HG03175 (cell line): ENCODE results near the gene RECQL5.
"Not testable (repeated sequence)": the region's sequence is repeated elsewhere in the genome, so short reads cannot be mapped to it uniquely, and the experiment has no call there.

Experiments
- ATAC-seq: cut with Tn5 transposase; IDR thresholded peaks from one replicate; pipeline ENCODE4 v1.9.1; 2021; ENCODE audit warnings: mild to moderate bottlenecking, moderate library complexity; ENCODE audit not compliant: unreplicated experiment

The RECQL5 gene

GRCh38 chr17:75649687-75650086 is 17.3 kb downstream of the RECQL5 start:
- no peak for ATAC-seq

- ATAC-seq: no peak
Measured at GRCh38 chr17:75647921-75648320, 19.0 kb downstream of the RECQL5 start.

GRCh38 chr17:75647061-75647460 is 19.9 kb downstream of the RECQL5 start:
- no peak for ATAC-seq

GRCh38 chr17:75646638-75646992 is 20.3 kb downstream of the RECQL5 start:
- peak; percentile 11 for ATAC-seq

GRCh38 chr17:75645889-75646637 is 20.9 kb downstream of the RECQL5 start:
- ATAC-seq: peak; percentile 87

DNA sequence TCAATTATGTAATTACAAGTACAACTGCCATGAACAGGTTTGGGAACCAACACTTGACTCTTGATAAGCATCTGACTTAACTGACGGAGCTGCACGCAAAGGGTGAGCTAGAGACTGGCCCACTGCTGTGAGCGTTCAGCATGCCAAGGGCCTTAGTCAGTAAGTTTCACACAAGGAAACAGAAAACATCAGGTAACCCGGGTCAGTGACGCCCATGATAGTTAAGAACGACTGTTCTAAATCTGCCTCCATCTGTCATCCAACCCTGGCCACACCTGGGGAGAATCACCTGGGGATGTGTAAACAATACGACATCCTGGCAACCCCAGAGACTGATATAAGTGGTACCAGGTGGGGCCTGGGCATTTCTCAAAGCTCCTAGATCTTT is 21.5 kb downstream of the RECQL5 start:
- ATAC-seq: no peak

GRCh38 chr17:75643643-75644017 is 23.3 kb downstream of the RECQL5 start:
- no peak for ATAC-seq

GRCh38 chr17:75642784-75643642 is 23.9 kb downstream of the RECQL5 start:
- ATAC-seq: no peak

DNA sequence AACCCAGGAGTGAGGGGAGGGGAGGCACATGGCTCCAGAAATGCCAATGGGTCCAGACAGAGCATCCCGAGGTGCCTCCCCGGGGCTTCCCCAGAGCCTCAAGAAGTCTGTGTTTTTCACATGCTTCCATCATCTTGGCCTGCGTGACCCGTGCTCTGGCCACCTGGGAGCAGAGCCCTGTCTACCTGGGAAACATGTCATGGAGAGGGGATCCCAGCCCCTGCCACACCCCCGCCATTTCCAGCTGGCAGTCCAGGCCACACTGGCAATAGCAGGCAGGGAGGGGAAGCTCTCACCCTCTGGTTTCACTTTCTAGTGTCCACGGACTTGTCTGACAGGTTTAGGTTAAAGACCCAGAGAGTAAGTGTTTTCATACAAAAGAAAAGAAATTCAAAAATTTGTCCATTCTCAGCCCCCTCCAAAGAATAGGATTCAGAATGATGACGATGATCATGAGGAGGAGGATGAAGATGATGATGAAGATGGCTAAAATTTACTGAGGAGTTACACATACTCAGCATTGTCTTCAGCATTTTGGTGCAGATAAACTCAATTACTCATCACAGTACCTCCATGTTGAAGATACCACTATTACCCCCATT is 24.7 kb downstream of the RECQL5 start:
- no peak for ATAC-seq

DNA sequence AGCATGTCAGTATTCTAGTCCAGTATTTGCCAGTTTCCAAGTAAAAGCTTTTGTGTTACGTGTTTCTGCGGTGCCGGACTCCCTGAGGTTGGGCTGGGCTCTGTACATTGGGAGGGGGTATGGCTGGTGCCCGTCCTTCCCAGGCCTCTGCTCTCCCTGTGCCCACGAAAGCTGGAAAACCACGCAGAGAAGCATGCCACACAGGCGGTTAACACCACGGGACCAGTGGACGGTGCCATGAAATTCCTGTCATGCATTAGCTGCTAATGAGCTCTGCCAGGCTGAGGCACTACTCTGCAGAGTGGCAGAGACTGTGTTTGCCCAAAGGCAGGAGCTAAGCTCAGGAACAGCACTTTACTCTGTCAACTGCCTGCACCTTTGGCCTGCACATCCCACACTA is 25.6 kb downstream of the RECQL5 start:
- ATAC-seq: no peak

- ATAC-seq: no peak
Measured at GRCh38 chr17:75640556-75641119, 26.3 kb downstream of the RECQL5 start.

DNA sequence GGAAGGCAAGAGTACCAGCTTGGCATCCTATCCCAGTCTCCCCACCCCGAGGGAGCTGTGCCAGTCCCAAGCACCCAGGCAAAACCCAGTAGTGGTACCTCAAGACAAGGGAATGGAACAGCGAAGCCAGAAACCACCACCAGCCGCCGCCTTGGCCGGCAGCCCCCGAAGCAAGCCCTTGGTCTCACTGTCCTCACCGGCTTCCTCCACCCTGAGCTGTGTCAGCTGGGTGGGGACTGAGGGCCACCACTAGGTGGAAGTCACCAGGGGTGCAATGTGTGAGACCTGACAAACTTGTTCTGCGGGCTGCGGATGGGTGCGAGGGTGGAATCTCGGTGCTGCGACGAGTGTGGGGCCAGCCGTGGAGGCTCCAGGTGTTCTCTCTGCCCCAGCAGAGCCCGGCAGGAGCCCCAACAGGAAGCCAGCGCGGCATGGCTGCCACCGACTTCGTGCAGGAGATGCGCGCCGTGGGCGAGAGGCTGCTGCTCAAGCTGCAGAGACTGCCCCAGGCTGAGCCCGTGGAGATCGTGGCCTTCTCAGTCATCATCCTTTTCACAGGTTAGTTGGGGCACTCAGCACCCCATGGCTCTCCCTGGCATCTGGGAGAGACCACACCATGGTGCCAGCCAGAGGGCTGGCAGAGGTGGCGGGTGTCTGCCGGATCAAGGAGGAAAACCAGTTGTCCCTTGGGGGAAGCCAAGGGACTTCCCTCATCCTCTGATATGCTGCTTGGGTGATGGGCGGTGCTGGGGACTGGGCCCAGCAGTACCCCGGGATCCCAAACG is 27.0 kb downstream of the RECQL5 start:
- no peak for ATAC-seq

DNA sequence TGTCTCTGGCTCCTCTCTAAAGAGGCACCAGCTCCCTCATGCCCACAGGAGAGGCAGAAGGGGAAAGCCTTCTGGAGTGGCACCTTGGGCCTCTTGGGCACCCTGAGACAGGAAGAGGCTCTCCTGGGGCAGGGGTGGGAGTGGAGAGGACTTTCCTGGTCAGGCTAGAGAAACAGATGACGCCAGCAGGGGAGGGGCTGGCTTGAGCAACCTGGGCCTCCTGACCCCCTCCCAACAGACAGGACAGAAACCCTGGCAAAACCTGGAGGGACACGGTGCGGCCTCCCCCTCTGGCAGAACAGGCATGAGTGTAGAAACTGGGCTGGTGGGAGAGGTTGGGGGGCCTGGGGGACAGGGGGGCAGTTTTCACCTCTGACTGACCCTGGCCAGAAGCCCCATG is 27.6 kb downstream of the RECQL5 start:
- ATAC-seq: no peak

DNA sequence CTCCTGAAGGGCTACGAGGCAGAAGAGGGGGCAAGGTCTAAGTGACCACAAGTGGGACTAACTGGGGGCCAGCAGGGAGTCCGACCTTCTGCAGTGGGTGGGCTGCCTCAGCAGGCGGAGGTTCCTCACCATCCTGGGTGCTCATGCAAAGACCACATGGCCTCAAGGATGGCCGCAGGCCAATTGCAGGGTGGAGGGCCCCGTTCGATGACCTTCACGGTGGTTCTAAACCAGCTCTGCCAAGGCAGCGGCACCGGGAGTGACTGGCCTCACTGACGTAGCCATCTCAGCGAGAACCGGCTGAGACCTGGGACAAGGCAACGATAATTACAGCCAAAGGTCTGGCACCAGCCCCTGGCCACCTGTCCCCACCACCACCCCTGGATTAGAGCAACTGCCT is 28.1 kb downstream of the RECQL5 start:
- ATAC-seq: no peak

- not testable (repeated sequence) for ATAC-seq
Measured at GRCh38 chr17:75638039-75638438, 28.9 kb downstream of the RECQL5 start.

DNA sequence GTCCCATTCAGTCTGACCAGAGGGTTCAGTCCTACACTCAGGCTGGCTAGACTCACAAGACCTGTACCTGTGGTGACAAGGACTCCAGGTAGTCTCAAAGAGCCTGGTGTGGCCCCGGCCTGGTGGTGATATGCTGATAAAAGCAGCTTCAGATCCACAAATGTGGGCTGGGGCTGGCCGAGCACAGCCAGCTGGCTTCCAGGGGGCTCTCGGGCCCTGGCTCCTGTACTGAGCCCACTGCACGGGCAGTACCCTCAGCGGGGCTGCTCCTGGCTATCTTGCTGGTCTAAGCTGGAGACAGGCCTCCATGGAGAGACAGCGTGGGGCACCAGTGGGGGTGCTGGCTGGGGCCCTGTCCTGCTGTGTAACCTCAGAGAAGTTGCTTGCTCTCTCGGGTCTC is 29.4 kb downstream of the RECQL5 start:
- ATAC-seq: no peak

DNA sequence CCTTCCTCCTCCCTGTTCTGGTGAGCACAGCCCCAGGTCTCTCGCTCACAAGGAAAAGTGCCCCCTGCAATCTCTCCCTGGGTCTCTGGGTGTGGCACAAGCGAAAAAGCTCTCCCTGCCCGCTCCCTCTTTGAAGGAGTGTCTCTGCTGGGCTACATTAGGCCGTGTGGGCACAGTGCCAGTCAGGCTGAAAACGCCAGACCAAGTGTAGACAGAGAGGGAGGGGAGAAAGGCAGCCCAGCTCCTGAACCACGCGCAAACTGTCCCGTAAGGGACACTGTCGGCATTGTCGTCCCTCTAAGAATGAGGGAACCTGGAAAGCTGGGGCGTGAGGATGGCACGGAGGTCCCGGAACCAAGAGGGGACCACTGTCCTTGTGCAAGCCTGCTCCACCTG is 29.8 kb downstream of the RECQL5 start:
- ATAC-seq: no peak

DNA sequence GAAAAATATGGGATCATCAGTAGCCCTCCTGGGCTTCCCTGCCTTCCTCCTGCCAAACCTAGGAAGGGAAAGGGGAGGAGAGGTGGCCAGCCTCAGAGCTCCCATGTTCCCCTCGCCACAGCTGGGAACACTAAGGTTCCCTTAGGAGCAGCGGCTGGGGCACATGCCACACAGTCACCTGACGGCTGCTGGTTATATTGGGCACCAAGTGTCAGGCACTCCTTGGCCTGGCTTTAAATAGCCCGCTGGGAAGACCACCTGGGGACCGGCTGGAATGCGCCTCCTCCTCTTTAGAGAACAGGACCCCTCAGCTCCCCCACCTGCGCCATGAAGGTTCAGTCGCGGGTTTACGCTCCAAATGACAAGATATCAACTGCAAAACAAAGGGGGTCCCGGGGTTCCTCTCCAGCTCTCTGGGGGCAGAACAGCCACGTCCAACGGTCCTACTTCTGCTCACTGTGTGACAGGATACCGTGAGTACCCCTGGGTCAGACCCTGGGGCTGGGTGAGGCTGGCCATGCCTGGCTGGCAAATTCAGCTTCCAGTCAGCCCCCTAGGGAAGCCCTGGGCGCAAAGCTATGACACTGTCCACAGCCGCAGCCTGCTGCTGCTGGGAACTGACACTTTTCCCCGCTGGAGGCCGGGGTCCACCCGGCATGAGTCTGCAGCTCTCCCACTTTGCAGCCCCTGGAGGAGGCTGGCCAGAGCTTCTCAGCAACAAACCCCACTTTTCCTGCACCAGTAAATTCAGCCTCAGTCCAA is 30.4 kb downstream of the RECQL5 start:
- no peak for ATAC-seq

DNA sequence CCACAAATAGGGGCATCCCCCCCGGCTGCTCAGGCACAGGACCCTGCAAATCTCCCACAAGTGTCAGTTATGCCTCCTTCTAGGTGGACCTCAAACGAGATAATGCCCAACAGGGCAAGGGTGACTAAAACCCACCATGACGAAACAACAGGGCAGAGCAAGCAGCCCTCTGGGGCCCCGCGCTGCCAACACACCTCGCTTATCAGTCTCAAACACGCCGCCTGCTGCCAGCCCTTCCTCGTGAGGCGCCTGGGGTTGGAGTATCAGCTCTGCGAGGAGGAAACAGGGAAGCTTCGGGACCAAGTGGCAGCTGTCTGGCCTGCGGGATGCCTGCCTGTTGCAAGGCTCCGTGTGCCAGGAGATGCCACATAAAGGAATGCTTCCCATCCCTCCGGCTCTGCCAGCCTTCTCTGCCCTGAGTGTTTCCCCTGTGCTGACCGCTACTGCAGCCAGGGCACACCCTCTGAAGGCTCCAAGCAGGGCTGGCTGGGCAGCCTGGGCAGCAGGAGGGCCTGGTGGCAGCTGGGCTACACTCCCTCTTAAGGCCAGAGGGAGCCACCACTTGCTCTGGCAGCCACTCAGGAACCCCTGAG is 31.2 kb downstream of the RECQL5 start:
- no peak for ATAC-seq
